Heart right ventricle (tissue), 16 donors: ENCODE results near the gene ZNF146. TPM values are rescaled to one million over a fixed set of nuclear protein-coding genes. Genes with fewer than 3 reads are reported as not detected.
"Not testable (repeated sequence)": the region's sequence is repeated elsewhere in the genome, so short reads cannot be mapped to it uniquely, and the experiment has no call there.

Experiments
- ATAC-seq, 8 donors: fragments of 200-7000 bp; cut with Tn5 transposase; one replicate each; pipeline ENCODE4 v1.9.1; 2020; ENCODE audit warnings: mild to moderate bottlenecking in 8 of 8, moderate library complexity in 8 of 8, moderate number of reproducible peaks in 1 of 8
- DNase-seq, 2 donors: peaks; one replicate each; pipeline ENCODE4 v3.0.0-alpha.2; 2020
- H3K27ac ChIP-seq, 10 donors: fragments of 200-600 bp; sonication (generic) in 2 of 10; one replicate each; pipeline versions ENCODE4 v1.5.0 to v1.8.0; 2020 to 2022; ENCODE audit warnings: mild to moderate bottlenecking in 3 of 10
- H3K27me3 ChIP-seq, 7 donors: fragments of 200-600 bp; one replicate each; pipeline ENCODE4 v1.8.0; 2021 to 2022; ENCODE audit warnings: mild to moderate bottlenecking in 2 of 7
- H3K36me3 ChIP-seq, 9 donors: fragments of 200-600 bp; sonication (generic) in 1 of 9; one replicate each; pipeline versions ENCODE4 v1.5.0 to v1.8.0; 2020 to 2022; ENCODE audit warnings: mild to moderate bottlenecking in 2 of 9
- H3K4me1 ChIP-seq, 9 donors: fragments of 200-600 bp; sonication (generic) in 1 of 9; one replicate each; pipeline versions ENCODE4 v1.5.0 to v1.8.0; 2020 to 2022; ENCODE audit warnings: mild to moderate bottlenecking in 4 of 9
- H3K4me3 ChIP-seq, 10 donors: fragments of 200-600 bp; sonication (generic) in 2 of 10; one replicate each; pipeline versions ENCODE4 v1.5.0 to v1.8.0; 2020 to 2022; ENCODE audit warnings: mild to moderate bottlenecking in 7 of 10, moderate library complexity in 2 of 10
- H3K9me3 ChIP-seq, 11 donors: fragments of 200-600 bp in 10 of 11; sonication (generic) in 2 of 11; one replicate each; pipeline versions ENCODE4 v1.5.0 to v1.8.0; 2013 to 2022; ENCODE audit warnings: mild to moderate bottlenecking in 2 of 11, control low read depth in 1 of 11, moderate library complexity in 1 of 11
- WGBS, 2 donors: extraction: QIAGEN DNeasy Blood & Tissue Kit; methylation state at CpG; one replicate each; pipeline ENCODE4 v1.1.7; 2013; ENCODE audit warnings: inconsistent platforms in 1 of 2; 5-methylcytosine and 5-hydroxymethylcytosine counted together
- intact Hi-C, 10 donors: fragments of 100-400 bp; cut with DNase I; formaldehyde crosslinking; loops; one replicate each; pipeline versions ENCODE4 v1.11.1 to v1.14.2; 2022
- polyA plus RNA-seq, 2 donors: library from polyadenylated mRNA; stranded (reverse); fragments of 200-250 nt; gene quantifications; one replicate each; pipeline ENCODE4 v1.2.3, GENCODE V29; 2013
- total RNA-seq, 10 donors: library from RNA; stranded (reverse); fragmentation: NEBNext Ultra II Directional in 3 of 10; extraction: Animal tissue kit (Norgen Biotek cat#: 25700) in 3 of 10; gene quantifications; one replicate each; pipeline versions ENCODE4 v1.2.1 to v1.2.4, GENCODE V29; 2021 to 2023
- TF ChIP-seq, protein P1 (sequence below), 9 donors: fragments of 200-600 bp; sonication (generic) in 2 of 9; IDR thresholded peaks; one replicate each; pipeline versions ENCODE4 v1.5.0 to v1.8.0; 2021 to 2022; ENCODE audit warnings: antibody characterized with exemption in 9 of 9, mild to moderate bottlenecking in 5 of 9, moderate library complexity in 1 of 9
- donor health status: Arrhythmogenic right ventricular cardiomyopathy.
- donor health status: ischemic (EF 13 %, LVEDD 7.1; RV severe dilation, severe dysfunction).
- donor health status: healthy with polysubstance abuse.
- donor health status: DM: no; HTN: yes; CAD: no.
- donor health status: DM: no; HTN: no; CAD: no.
- donor health status: ischemic (EF 25% LVEDD 6.9; RV normal size, moderate dysfunction).
- donor health status: ischemic (EF 25% LVEDD 5.7; RV mildly dilated, moderate dysfunction).
- donor health status: healthy.
- donor health status: DM: yes; HTN: yes; CAD: no.
- donor health status: Ischemic cardiomyopathy.
- donor health status: ischemic (EF 35%, LVEDD 5.7; RV mildly dilated, moderate dysfunction).
- donor health status: nonischemic (EF 11% LVEDD 7.7; RV severe dilation, severe dysfunction).
- donor health status: DM: yes; HTN: yes; CAD: no.
- donor health status: PGD.
- donor health status: ischemic (EF 29% LVEDD 5.4; RV normal size, mild dysfunction).
- donor health status: nonischemic (EF 23%, LVEDD 6.1; RV moderate dilation, normal function).

Gene ZNF146
- total and polyA plus RNA-seq, 12 donors, result 20.1 to 42.1 (median 30.3) TPM

DNA sequence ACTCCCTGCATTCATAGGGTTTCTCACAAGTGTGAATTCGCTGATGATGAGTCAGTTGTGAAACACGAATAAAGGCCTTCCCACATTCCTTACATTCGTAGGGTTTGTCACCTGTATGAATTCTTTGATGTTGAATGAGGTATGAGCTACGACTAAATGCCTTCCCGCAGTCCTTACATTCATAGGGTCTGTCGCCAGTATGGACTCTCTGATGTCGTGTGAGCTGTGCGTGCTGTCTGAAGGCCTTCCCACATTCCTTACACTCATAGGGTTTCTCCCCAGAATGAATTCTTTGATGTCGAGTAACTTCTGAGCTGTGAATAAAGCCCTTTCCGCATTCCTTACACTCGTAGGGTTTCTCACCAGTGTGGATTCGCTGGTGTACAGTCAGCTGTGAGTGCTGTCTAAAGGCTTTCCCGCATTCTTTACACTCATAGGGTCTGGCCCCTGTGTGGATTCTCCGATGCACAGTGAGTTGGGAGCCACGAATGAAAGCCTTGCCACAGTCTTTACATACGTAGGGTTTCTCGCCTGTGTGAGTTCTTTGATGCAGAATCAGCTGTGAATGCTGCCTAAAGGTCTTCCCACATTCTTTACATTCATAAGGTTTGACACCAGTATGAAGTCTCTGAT lies 32.2 kb upstream of the ZNF146 start:
- Histone ChIP-seq H3K36me3 (peaks cover 0 to 48% (median 6%) of the 10 kb centered on the region in 9 donors), H3K27me3 (no peaks in the 10 kb centered on the region), H3K4me1 (peaks cover 0 to 8% (median 0%) of the 10 kb centered on the region in 9 donors), H3K9me3 (no peaks in the 10 kb centered on the region), H3K4me3 (no peak overlapping the region), H3K27ac (peak overlapping the region in 6 of 10 donors; percentile 28 to 66 (median 36))
- TF ChIP-seq, protein P1, sequence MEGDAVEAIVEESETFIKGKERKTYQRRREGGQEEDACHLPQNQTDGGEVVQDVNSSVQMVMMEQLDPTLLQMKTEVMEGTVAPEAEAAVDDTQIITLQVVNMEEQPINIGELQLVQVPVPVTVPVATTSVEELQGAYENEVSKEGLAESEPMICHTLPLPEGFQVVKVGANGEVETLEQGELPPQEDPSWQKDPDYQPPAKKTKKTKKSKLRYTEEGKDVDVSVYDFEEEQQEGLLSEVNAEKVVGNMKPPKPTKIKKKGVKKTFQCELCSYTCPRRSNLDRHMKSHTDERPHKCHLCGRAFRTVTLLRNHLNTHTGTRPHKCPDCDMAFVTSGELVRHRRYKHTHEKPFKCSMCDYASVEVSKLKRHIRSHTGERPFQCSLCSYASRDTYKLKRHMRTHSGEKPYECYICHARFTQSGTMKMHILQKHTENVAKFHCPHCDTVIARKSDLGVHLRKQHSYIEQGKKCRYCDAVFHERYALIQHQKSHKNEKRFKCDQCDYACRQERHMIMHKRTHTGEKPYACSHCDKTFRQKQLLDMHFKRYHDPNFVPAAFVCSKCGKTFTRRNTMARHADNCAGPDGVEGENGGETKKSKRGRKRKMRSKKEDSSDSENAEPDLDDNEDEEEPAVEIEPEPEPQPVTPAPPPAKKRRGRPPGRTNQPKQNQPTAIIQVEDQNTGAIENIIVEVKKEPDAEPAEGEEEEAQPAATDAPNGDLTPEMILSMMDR (IDR thresholded peaks at IDR 0.05), result no peak
- 82 to 84% methylated on average over 17 of the region's 17 CpGs for WGBS, 2 donors
- peak in 5 of 8 donors; percentile 18 to 45 (median 22) for ATAC-seq
- DNase-seq, result no peak
- intact Hi-C loops, result no loop called here

GRCh38 chr19:36183245-36183628 lies 31.7 kb upstream of the ZNF146 start:
- peak in 1 of 2 donors; percentile 49 for DNase-seq
- no peak overlapping the region for H3K4me3 ChIP-seq
- TF ChIP-seq, protein P1 (IDR thresholded peaks at IDR 0.05), result no peak
- 36 to 62% methylated on average over 10 of the region's 10 CpGs for WGBS, 2 donors
- no peaks in the 10 kb centered on the region for H3K27me3 ChIP-seq
- peaks cover 0 to 53% (median 6%) of the 10 kb centered on the region in 9 donors for H3K36me3 ChIP-seq
- peak overlapping the region in 7 of 10 donors; percentile 28 to 66 (median 49) for H3K27ac ChIP-seq
- intact Hi-C loops, result no loop called here
- peak; percentile 61 to 95 (median 90) for ATAC-seq
- no peaks in the 10 kb centered on the region for H3K9me3 ChIP-seq
- peaks cover 0 to 8% (median 0%) of the 10 kb centered on the region in 9 donors for H3K4me1 ChIP-seq

GRCh38 chr19:36186722-36187121 lies 28.2 kb upstream of the ZNF146 start:
- peaks cover 0 to 62% (median 6%) of the 10 kb centered on the region in 9 donors for H3K36me3 ChIP-seq
- H3K4me3 ChIP-seq, H3K27me3 ChIP-seq, H3K27ac ChIP-seq, ATAC-seq, DNase-seq, H3K9me3 ChIP-seq, H3K4me1 ChIP-seq, intact Hi-C loops: not testable (repeated sequence)
- WGBS, 2 donors, result 93 to 96% methylated on average over 5 of the region's 5 CpGs

DNA sequence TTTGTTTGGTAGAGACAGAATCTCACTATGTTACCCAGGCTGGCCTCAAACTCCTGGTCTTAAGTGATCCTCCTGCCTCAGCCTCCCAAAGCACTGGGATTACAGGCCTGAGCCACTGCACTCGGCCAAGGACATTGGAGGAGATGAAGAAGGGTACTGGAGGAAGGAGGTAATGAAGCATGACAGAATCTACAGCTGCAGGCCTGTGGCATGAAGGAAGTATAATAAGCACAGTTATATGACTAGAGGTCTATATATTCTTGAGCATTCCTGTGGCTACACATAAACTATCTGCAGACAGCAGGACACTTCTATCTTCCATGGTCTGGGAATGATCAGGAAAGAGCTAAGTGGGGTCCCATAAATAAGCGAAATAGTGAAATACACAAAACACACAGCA lies 18.7 kb upstream of the ZNF146 start:
- no peak overlapping the region for H3K27ac ChIP-seq
- H3K27me3 ChIP-seq, result no peaks in the 10 kb centered on the region
- peaks cover 0 to 73% (median 14%) of the 10 kb centered on the region in 9 donors for H3K36me3 ChIP-seq
- intact Hi-C loops, result loop anchor here in 1 of 10 donors (10.0 kb wide), 1 partner anchor 279 kb away; no protein-coding TSS in a partner anchor
- ATAC-seq (no peak), DNase-seq (no peak)
- TF ChIP-seq, protein P1 (IDR thresholded peaks at IDR 0.05), result no peak
- no peaks in the 10 kb centered on the region for H3K4me1 ChIP-seq
- no peak overlapping the region for H3K4me3 ChIP-seq
- no peaks in the 10 kb centered on the region for H3K9me3 ChIP-seq
- WGBS, 2 donors, result 95 to 100% methylated on average over 2 of the region's 2 CpGs

DNA sequence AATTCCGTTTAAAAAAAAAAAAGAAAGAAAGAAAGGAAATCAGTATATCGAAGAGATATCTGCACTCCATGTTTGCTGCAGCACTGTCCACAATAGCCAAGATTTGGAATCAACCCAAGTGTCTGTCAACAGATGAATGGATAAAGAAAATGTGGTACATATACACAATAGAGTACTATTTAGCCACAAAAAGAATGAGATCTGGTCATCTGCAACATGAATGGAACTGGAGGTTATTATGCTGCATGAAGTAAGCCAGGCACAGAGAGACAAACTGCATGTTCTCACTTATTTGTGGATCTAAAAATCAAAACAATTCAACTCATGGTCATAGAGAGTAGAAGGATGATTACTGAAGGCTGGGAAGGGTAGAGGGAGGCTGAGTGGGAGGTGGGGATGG lies 16.8 kb upstream of the ZNF146 start:
- no peaks in the 10 kb centered on the region for H3K9me3 ChIP-seq
- H3K27ac ChIP-seq, result no peak overlapping the region
- intact Hi-C loops, result loop anchor here in 1 of 10 donors (10.0 kb wide), 1 partner anchor 277 kb away; no protein-coding TSS in a partner anchor
- TF ChIP-seq, protein P1 (IDR thresholded peaks at IDR 0.05), result no peak
- no peaks in the 10 kb centered on the region for H3K27me3 ChIP-seq
- no peak overlapping the region for H3K4me3 ChIP-seq
- WGBS, 2 donors, result 70 to 76% methylated on average over 2 of the region's 2 CpGs
- ATAC-seq (no peak), DNase-seq (no peak)
- H3K36me3 ChIP-seq, result peaks cover 0 to 71% (median 14%) of the 10 kb centered on the region in 9 donors
- H3K4me1 ChIP-seq, result no peaks in the 10 kb centered on the region
